GM12892 (cell line): ENCODE measurements around the gene ZNF565.
"Not testable (repeated sequence)": the region's sequence is repeated elsewhere in the genome, so short reads cannot be mapped to it uniquely, and the experiment has no call there.

Experiments used
- POLR2AphosphoS5 ChIP-seq: IDR thresholded peaks from 2 replicates; pipeline ENCODE4 v1.6.1; 2011; ENCODE audit warnings: low read depth, low read length, control low read depth
- TAF1 ChIP-seq: IDR thresholded peaks from 2 replicates; pipeline ENCODE4 v1.6.1; 2011; ENCODE audit warnings: low read depth, mild to moderate bottlenecking, control low read depth, low read length, borderline replicate concordance

GRCh38 chr19:36179077-36179476 is 35.4 kb downstream of the ZNF565 start:
- TF ChIP-seq TAF1, POLR2AphosphoS5: not testable (repeated sequence)
